Gastrocnemius medialis (tissue), 4 donors: ENCODE measurements around the gene ELF2. TPM values are rescaled to one million over a fixed set of nuclear protein-coding genes. Genes with fewer than 3 reads are reported as not detected.
A peak's percentile ranks its signal among the peaks of the same experiment; 100 is the strongest.

Source experiments
- ATAC-seq, 2 donors: fragments of 150-250 bp; one replicate each; pipeline ENCODE4 v1.9.1; 2016
- DNase-seq, 2 donors: peaks; one replicate each; pipeline ENCODE4 v3.0.0-alpha.2; 2019
- H3K27ac ChIP-seq, 4 donors: fragments of 200-600 bp; sonication (generic); 1 replicate in 1 of 4; 2 replicates in 3 of 4; pipeline ENCODE4 v1.5.1; 2016 to 2018; ENCODE audit warnings: mild to moderate bottlenecking in 2 of 4, moderate library complexity in 1 of 4
- H3K27me3 ChIP-seq, 3 donors: fragments of 200-600 bp; sonication (generic) in 2 of 3; 1 replicate in 1 of 3; 2 replicates in 2 of 3; pipeline versions ENCODE4 v1.5.1 to v1.6.0; 2016 to 2019; ENCODE audit warnings: mild to moderate bottlenecking in 1 of 3, moderate library complexity in 1 of 3
- H3K36me3 ChIP-seq, 2 donors: fragments of 200-600 bp; sonication (generic) in 1 of 2; one replicate each; pipeline ENCODE4 v1.5.1; 2017 to 2018
- H3K4me1 ChIP-seq, 2 donors: fragments of 200-600 bp; sonication (generic) in 1 of 2; one replicate each; pipeline ENCODE4 v1.5.1; 2016 to 2017; ENCODE audit warnings: mild to moderate bottlenecking in 2 of 2
- H3K4me3 ChIP-seq, 4 donors: fragments of 200-600 bp; sonication (generic) in 3 of 4; 1 replicate in 1 of 4; 2 replicates in 3 of 4; pipeline ENCODE4 v1.5.1; 2016 to 2019; ENCODE audit warnings: mild to moderate bottlenecking in 2 of 4
- H3K9me3 ChIP-seq, 3 donors: fragments of 200-600 bp; sonication (generic) in 2 of 3; 1 replicate in 1 of 3; 2 replicates in 2 of 3; pipeline ENCODE4 v1.5.1; 2016 to 2019
- CTCF ChIP-seq, 5 experiments: fragments of 450-650 bp in 3 of 5; fragments of 200-600 bp in 2 of 5; sonication (generic) in 2 of 5; IDR thresholded peaks in 4 of 5; conservative IDR thresholded peaks in 1 of 5; 1 replicate in 4 of 5; 2 replicates in 1 of 5; pipeline ENCODE4 v1.5.1; 2016 to 2019; ENCODE audit warnings: antibody characterized with exemption in 5 of 5, mild to moderate bottlenecking in 3 of 5, moderate library complexity in 3 of 5
- POLR2A ChIP-seq, 2 donors: fragments of 450-650 bp; IDR thresholded peaks; one replicate each; pipeline ENCODE4 v1.6.1; 2017; ENCODE audit warnings: antibody characterized with exemption in 2 of 2, mild to moderate bottlenecking in 2 of 2, moderate library complexity in 2 of 2
- in situ Hi-C, 4 donors: fragments of 200-750 bp; cut with MboI; loops; one replicate each; pipeline versions ENCODE4 v1.15.0 to v1.8.0; 2017; ENCODE audit warnings: low sequenced_read_pairs in 4 of 4
- intact Hi-C: fragments of 100-400 bp; cut with DNase I; formaldehyde crosslinking; loops from one replicate; pipeline ENCODE4 v1.15.1; 2023; ENCODE audit warnings: low total_unique reads
- total RNA-seq, 4 donors: library from RNA; depleted of rRNA; stranded (reverse); fragments of >200 nt; gene quantifications; one replicate each; pipeline versions ENCODE4 v1.1.0 to v1.2.3, GENCODE V29; 2016

ELF2 gene
- total RNA-seq, 4 donors from 2014 or later = 22.1 to 41.4 (median 29.7) TPM

GRCh38 chr4:139054791-139055505 is 122.1 kb downstream of the ELF2 start:
- no peaks in the 10 kb centered on the region for H3K9me3 ChIP-seq
- DNase-seq = no peak
- H3K36me3 ChIP-seq = peaks cover 0 to 4% of the 10 kb centered on the region in 2 donors
- intact Hi-C loops = no loop called here
- no peaks in the 10 kb centered on the region for H3K27me3 ChIP-seq
- ATAC-seq = no peak
- in situ Hi-C loops = no loop called here
- H3K27ac ChIP-seq = peak overlapping the region in 2 of 4 donors; percentile 5 to 7
- H3K4me1 ChIP-seq = peaks cover 29 to 32% of the 10 kb centered on the region in 2 donors
- no peak for TF ChIP-seq POLR2A (IDR thresholded peaks at IDR 0.05)
- TF ChIP-seq CTCF (IDR thresholded peaks at IDR 0.05 in 4 of 5, conservative IDR thresholded peaks at IDR 0.05 in 1 of 5) = no peak
- no peak overlapping the region for H3K4me3 ChIP-seq

GRCh38 chr4:139053909-139054308 is 123.1 kb downstream of the ELF2 start:
- in situ Hi-C loops = no loop called here
- Histone ChIP-seq H3K4me3 (no peak overlapping the region), H3K27me3 (no peaks in the 10 kb centered on the region), H3K27ac (peak overlapping the region in 2 of 4 donors; percentile 3 to 5), H3K36me3 (peaks cover 0 to 4% of the 10 kb centered on the region in 2 donors), H3K9me3 (no peaks in the 10 kb centered on the region), H3K4me1 (peaks cover 26 to 32% of the 10 kb centered on the region in 2 donors)
- intact Hi-C loops = no loop called here
- TF ChIP-seq CTCF (IDR thresholded peaks at IDR 0.05 in 4 of 5, conservative IDR thresholded peaks at IDR 0.05 in 1 of 5) = no peak
- TF ChIP-seq POLR2A (IDR thresholded peaks at IDR 0.05) = no peak
- DNase-seq = no peak
- ATAC-seq = no peak

DNA sequence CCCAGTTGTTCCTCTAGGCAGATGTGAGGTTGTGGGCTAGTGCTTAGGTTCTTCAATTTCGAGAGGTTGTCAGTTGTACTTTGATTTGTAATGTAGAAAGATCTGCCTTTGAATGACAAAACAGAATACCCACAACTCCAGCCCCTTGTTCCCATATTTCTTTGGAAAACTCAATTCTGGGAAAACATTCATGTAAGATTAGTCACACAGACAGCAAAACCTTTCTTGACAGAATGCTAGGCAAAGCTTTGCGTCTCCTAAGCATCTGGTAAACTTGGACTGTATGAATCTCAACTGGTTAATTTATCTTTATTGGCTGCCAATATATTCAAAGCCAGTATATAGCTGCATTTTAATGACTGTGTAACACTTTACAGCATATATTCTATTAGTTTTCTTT is 126.6 kb downstream of the ELF2 start:
- in situ Hi-C loops = no loop called here
- H3K36me3 ChIP-seq = peaks cover 0 to 9% of the 10 kb centered on the region in 2 donors
- H3K9me3 ChIP-seq = no peaks in the 10 kb centered on the region
- ATAC-seq = no peak
- peaks cover 9 to 10% of the 10 kb centered on the region in 2 donors for H3K4me1 ChIP-seq
- DNase-seq = no peak
- H3K27me3 ChIP-seq = no peaks in the 10 kb centered on the region
- H3K27ac ChIP-seq = peak overlapping the region in 3 of 4 donors; percentile 2 to 55 (median 7)
- no peak overlapping the region for H3K4me3 ChIP-seq
- intact Hi-C loops = no loop called here
- TF ChIP-seq POLR2A (IDR thresholded peaks at IDR 0.05) (no peak), CTCF (IDR thresholded peaks at IDR 0.05 in 4 of 5, conservative IDR thresholded peaks at IDR 0.05 in 1 of 5) (no peak)

DNA sequence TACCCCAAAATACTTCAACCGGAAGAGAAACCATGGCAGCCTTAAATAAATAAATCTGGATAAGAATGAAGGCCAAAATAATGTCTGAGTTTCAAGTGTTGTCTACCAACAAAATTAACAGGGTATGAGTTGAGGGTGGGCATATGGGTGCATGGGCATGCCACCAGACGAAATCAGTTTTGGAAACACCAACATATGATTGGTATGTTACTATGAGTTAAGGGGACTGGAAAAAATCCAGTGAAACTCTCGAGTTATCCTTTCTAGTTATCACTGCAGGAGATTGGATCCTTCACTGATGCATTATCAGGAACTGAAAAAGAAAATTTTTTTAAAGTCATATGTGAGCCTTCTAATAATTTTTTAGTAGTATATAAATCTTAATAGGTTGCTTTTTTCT is 129.0 kb downstream of the ELF2 start:
- no peak for DNase-seq

More for the DNA sequence above, 129.0 kb downstream of the ELF2 start:
- ATAC-seq = no peak
- Histone ChIP-seq H3K27me3 (no peaks in the 10 kb centered on the region), H3K4me1 (no peaks in the 10 kb centered on the region), H3K4me3 (no peak overlapping the region), H3K9me3 (no peaks in the 10 kb centered on the region), H3K36me3 (peaks cover 0 to 14% of the 10 kb centered on the region in 2 donors), H3K27ac (peak overlapping the region in 1 of 4 donors; percentile 20)
- in situ Hi-C loops = loop anchor here in 3 of 4 donors (25.0 kb wide), 4 partner anchors 114 to 614 kb away; partner anchors contain the start of gene MGST2 (in 1 of the 3)
- no peak for TF ChIP-seq CTCF (IDR thresholded peaks at IDR 0.05 in 4 of 5, conservative IDR thresholded peaks at IDR 0.05 in 1 of 5)
- no peak for TF ChIP-seq POLR2A (IDR thresholded peaks at IDR 0.05)
- intact Hi-C loops = no loop called here
